Measurements from ENCODE around the gene SPOP.

SPOP gene

DNA sequence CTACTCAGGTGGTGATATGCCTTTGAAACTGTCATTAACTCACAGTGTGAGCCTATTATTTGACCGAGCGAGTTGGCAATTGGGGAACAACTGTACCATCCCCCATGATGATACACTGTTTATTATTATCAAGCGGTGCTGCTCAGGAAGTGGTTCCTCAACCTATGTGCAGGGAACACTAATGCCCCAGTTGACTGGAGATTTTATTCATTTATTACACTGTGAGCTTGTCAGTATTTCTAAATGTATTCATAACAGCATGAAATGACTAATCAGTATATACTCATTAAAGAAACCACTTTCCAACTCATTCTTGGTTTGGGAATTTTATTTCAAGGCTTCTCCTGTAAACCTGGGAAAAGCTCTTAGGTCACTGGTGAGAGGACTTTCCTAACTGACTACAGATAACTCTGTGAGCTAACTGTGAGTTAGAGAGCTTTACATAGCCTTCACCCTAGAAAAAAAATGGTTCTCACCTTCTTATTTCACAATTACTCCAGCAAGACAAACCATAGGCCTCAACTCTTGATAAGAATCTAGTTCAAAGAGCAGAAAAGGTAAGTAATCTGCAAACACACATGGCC is 59.8 kb downstream of the SPOP start:
- DNase-seq (ENCODE audit: extremely low spot score) = no peak
- CTCF ChIA-PET = interaction anchor here (0.8 to 2.1 kb wide), 10 partner anchors 9 to 81 kb away, joined by 3 to 8 read pairs (median 4); partner anchors contain the start of gene NXPH3
- TF ChIP-seq, protein P1, sequence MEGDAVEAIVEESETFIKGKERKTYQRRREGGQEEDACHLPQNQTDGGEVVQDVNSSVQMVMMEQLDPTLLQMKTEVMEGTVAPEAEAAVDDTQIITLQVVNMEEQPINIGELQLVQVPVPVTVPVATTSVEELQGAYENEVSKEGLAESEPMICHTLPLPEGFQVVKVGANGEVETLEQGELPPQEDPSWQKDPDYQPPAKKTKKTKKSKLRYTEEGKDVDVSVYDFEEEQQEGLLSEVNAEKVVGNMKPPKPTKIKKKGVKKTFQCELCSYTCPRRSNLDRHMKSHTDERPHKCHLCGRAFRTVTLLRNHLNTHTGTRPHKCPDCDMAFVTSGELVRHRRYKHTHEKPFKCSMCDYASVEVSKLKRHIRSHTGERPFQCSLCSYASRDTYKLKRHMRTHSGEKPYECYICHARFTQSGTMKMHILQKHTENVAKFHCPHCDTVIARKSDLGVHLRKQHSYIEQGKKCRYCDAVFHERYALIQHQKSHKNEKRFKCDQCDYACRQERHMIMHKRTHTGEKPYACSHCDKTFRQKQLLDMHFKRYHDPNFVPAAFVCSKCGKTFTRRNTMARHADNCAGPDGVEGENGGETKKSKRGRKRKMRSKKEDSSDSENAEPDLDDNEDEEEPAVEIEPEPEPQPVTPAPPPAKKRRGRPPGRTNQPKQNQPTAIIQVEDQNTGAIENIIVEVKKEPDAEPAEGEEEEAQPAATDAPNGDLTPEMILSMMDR (IDR thresholded peaks at IDR 0.05; ENCODE audit: control extremely low read depth, extremely low read depth, low read depth, missing control alignments) = no peak
- POLR2A ChIA-PET = interaction anchor here (0.6 kb wide), 1 partner anchor 59 kb away, joined by 4 read pairs; no protein-coding TSS in a partner anchor

DNA sequence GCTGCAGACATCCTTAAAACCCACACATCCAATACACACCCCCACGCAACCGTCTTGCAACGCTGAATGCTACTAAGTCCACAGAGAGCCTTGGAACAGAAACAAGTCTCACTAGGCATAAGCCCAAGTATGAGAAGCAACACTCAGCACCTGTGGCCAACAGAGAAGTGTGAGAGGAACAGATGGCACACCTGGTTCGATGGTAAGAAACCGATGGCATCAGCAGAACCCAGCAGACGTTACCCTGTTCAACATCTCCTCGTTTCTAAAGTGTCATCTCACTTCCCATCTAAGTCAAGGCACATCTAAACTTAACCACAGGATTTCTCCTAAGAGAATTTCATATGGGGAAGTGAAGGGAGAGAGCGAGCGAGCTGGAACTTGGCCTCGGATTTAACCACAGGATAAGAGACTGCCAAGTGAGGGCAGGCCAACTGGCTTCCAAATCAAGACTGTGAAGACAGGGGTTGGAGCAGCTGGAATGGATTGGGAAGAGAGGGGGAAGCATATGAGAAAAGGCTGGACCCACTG is 61.2 kb downstream of the SPOP start:
- TF ChIP-seq, protein P1 (IDR thresholded peaks at IDR 0.05; ENCODE audit: control extremely low read depth, extremely low read depth, low read depth, missing control alignments) = no peak
- ChIA-PET POLR2A (no interaction called here), CTCF (interaction anchor here (1.0 to 1.4 kb wide), 2 partner anchors 15 to 22 kb away, joined by 3 to 4 read pairs; no protein-coding TSS in a partner anchor)
- no peak for DNase-seq (ENCODE audit: extremely low spot score)

DNA sequence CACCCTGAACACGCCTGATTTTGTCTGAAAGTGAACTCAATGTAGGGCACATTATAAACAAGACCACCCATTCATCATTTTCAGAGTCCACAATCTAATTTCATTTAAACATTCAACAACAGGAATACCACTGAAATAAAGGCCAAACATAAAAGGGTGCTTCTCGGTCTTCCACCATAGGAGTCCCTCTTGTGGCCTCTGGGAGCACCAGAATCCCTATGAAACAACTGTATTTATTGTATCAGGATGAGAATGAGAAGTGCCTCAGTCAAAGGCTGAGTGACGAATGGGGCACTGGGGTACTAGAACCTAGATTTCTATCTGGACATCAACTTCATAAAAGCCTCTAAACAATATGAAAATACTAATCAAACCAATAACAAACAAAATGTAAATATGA is 61.8 kb downstream of the SPOP start:
- CTCF ChIA-PET = interaction anchor here (0.8 to 1.4 kb wide), 4 partner anchors 13 to 83 kb away, joined by 3 to 4 read pairs (median 3); no protein-coding TSS in a partner anchor
- TF ChIP-seq, protein P1 (IDR thresholded peaks at IDR 0.05; ENCODE audit: control extremely low read depth, extremely low read depth, low read depth, missing control alignments) = no peak
- DNase-seq (ENCODE audit: extremely low spot score) = no peak
- POLR2A ChIA-PET = no interaction called here

DNA sequence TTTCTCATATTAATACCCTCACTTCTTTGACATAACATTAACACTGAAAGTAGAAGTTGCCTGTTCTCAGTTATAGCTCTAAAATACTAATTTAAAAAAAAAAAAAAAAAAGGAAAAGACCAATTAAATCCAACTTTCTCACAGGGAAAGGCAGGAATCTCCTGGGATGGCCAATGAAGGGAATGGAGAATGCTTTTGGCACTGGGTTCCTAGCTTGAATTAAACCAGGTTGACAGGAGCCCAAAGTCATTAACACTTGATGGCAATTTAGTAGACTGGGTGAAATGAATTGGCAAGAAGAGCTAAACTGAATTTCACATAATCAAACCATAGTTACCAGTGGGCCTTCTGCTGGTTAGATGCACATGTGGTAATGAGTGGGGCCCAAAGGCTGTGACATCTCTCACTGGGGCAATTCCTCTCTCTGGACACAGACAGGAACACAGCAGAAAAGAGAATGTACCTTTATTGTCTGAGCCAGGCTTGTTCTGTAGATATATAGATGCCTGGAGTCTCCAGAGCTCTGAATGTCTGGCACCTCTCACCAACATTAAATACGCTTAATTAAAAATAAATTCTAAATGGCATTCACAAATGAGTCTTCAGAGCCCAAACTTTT is 64.6 kb downstream of the SPOP start:
- TF ChIP-seq, protein P1 (IDR thresholded peaks at IDR 0.05; ENCODE audit: control extremely low read depth, extremely low read depth, low read depth, missing control alignments) = no peak
- no peak for DNase-seq (ENCODE audit: extremely low spot score)
- CTCF ChIA-PET = interaction anchor here (0.9 to 2.1 kb wide), 10 partner anchors 8 to 82 kb away, joined by 3 to 9 read pairs (median 4); partner anchors contain the start of gene NXPH3
- POLR2A ChIA-PET = no interaction called here

DNA sequence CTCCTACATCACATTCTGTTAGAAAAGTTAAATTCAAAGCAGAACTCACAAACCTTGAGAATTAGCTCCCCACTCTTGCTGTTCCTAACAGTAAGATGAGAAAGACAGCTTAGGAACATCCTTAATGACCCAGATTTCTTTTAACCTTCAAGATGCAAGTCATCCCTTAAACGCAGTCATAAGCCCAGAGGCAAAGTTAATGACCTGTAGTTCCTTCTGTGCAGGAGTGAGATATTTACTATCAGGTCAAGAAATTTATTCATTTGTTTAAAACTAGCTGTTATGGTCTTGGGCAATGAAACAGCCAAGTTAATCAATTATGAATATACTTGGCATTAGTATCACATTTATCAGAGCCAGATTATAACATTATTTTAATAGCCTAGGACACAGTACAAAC is 65.2 kb downstream of the SPOP start:
- POLR2A ChIA-PET = no interaction called here
- CTCF ChIA-PET = interaction anchor here (0.9 to 1.9 kb wide), 9 partner anchors 9 to 83 kb away, joined by 3 to 9 read pairs (median 3); partner anchors contain the start of gene NXPH3
- TF ChIP-seq, protein P1 (IDR thresholded peaks at IDR 0.05; ENCODE audit: control extremely low read depth, extremely low read depth, low read depth, missing control alignments) = no peak
- no peak for DNase-seq (ENCODE audit: extremely low spot score)

DNA sequence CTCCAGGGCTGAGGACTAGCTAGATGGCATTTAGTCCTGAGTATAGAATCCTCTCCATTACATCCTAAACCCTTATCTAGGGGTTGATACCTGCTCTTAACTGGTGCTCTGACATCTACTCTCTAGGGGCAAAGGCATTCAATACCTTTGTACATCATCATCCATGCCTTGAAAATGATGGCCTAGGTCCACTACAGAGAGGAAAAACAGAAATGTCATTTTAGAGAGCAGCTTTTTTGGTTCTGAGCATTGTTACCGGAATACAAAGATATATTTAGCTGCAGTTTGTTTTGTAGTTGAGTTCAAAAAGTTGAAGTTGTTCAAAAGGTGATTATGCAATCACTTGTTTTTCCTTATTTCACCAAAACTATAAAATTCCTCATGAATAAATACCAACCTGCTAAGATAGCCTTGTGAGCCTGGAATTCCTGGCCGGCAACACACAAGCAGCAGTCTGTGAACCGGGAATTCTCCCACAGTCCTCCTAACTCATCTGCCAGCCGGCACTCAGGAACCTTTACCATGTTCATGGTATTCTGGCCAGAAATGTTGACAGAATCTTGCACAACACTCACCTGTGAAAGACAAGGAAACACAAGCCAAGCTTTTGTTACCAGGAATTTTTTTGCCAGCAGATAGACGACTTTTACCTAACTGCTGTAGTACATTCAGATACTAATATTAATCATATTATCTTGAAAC is 66.9 kb downstream of the SPOP start:
- ChIA-PET POLR2A (no interaction called here), CTCF (interaction anchor here (0.8 to 1.4 kb wide), 3 partner anchors 12 to 55 kb away, joined by 3 read pairs; no protein-coding TSS in a partner anchor)
- DNase-seq (ENCODE audit: extremely low spot score) = no peak

More for the DNA sequence above, 66.9 kb downstream of the SPOP start:
- TF ChIP-seq, protein P1 (IDR thresholded peaks at IDR 0.05; ENCODE audit: control extremely low read depth, extremely low read depth, low read depth, missing control alignments) = no peak
